AG04449 (cell line): ENCODE results near the gene KCNN3.

Experiments used
- CTCF ChIA-PET: fragments of 350-600 bp; formaldehyde crosslinking; extraction: SDS; loops from one replicate; lab custom pipeline; 2021; ENCODE audit warnings: antibody characterized with exemption; lab: Yijun Ruan, JAX
- POLR2A ChIA-PET: fragments of 400-600, 350-600 bp; formaldehyde crosslinking; extraction: SDS; loops from one replicate; lab custom pipeline; 2020; ENCODE audit warnings: antibody characterized with exemption, inconsistent platforms; lab: Yijun Ruan, JAX
- DNase-seq: peaks from one replicate; pipeline ENCODE4 v3.0.0-alpha.2; 2010; ENCODE audit warnings: low read depth, low spot score
- H3K4me3 ChIP-seq: 2 replicates; pipeline ENCODE4 v1.5.1; 2011; ENCODE audit warnings: low read depth, mild to moderate bottlenecking, control low read depth, low read length
- TF ChIP-seq, protein P1 (sequence below): IDR thresholded peaks from one replicate; pipeline ENCODE4 v1.5.1; 2011; ENCODE audit warnings: mild to moderate bottlenecking, moderate library complexity, low read length, control low read depth, inconsistent platforms; ENCODE audit not compliant: insufficient read depth; ENCODE audit errors: missing control alignments

The KCNN3 gene

GRCh38 chr1:154716614-154717527 lies 153.2 kb downstream of the KCNN3 start:
- H3K4me3 ChIP-seq: no peak overlapping the region
- TF ChIP-seq, protein P1, sequence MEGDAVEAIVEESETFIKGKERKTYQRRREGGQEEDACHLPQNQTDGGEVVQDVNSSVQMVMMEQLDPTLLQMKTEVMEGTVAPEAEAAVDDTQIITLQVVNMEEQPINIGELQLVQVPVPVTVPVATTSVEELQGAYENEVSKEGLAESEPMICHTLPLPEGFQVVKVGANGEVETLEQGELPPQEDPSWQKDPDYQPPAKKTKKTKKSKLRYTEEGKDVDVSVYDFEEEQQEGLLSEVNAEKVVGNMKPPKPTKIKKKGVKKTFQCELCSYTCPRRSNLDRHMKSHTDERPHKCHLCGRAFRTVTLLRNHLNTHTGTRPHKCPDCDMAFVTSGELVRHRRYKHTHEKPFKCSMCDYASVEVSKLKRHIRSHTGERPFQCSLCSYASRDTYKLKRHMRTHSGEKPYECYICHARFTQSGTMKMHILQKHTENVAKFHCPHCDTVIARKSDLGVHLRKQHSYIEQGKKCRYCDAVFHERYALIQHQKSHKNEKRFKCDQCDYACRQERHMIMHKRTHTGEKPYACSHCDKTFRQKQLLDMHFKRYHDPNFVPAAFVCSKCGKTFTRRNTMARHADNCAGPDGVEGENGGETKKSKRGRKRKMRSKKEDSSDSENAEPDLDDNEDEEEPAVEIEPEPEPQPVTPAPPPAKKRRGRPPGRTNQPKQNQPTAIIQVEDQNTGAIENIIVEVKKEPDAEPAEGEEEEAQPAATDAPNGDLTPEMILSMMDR: no peak
- POLR2A ChIA-PET: no interaction called here
- DNase-seq: no peak
- CTCF ChIA-PET: interaction anchor here (1.0 to 1.2 kb wide), 2 partner anchors 161 to 227 kb away, joined by 3 to 4 read pairs; no protein-coding TSS in a partner anchor

- CTCF ChIA-PET: interaction anchor here (1.0 kb wide), 1 partner anchor 228 kb away, joined by 3 read pairs; no protein-coding TSS in a partner anchor
Observed at GRCh38 chr1:154716011-154716410, 154.1 kb downstream of the KCNN3 start.

GRCh38 chr1:154715385-154715784 lies 154.7 kb downstream of the KCNN3 start:
- CTCF ChIA-PET: interaction anchor here (1.0 to 1.2 kb wide), 2 partner anchors 90 to 228 kb away, joined by 3 read pairs; no protein-coding TSS in a partner anchor
- TF ChIP-seq, protein P1: no peak
- no peak for DNase-seq
- POLR2A ChIA-PET: no interaction called here
- no peak overlapping the region for H3K4me3 ChIP-seq

More at GRCh38 chr1:154716011-154716410, 154.1 kb downstream of the KCNN3 start:
- no peak overlapping the region for H3K4me3 ChIP-seq
- TF ChIP-seq, protein P1: no peak
- POLR2A ChIA-PET: no interaction called here
- DNase-seq: no peak

DNA sequence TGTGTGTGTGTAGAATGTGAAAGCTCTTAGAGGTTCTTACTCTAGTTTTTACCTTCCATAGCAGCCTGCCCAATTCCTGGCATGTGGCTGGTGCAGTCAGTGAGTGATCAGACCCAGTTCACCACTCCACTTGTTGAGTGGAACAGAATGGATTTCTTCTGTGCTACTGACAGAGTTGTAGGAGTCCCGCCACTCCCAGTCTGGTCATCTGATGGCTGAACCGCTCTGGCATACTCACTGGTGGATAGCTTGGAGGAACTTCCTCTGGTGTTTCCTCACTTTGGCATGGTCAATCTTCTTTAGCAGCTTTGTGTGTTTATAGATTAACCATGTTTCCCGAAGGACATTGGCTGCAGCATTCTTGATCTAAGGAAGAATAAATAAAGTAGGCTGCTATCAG lies 155.4 kb downstream of the KCNN3 start:
- CTCF ChIA-PET: interaction anchor here (1.2 kb wide), 1 partner anchor 90 kb away, joined by 3 read pairs; no protein-coding TSS in a partner anchor
- POLR2A ChIA-PET: no interaction called here
- TF ChIP-seq, protein P1: no peak
- H3K4me3 ChIP-seq: no peak overlapping the region
- DNase-seq: no peak

GRCh38 chr1:154714052-154714623 lies 155.9 kb downstream of the KCNN3 start:
- TF ChIP-seq, protein P1: no peak
- H3K4me3 ChIP-seq: no peak overlapping the region
- CTCF ChIA-PET: interaction anchor here (1.2 kb wide), 1 partner anchor 91 kb away, joined by 3 read pairs; no protein-coding TSS in a partner anchor
- POLR2A ChIA-PET: no interaction called here
- no peak for DNase-seq

- H3K4me3 ChIP-seq: no peak overlapping the region
- TF ChIP-seq, protein P1: no peak
- ChIA-PET CTCF (no interaction called here), POLR2A (no interaction called here)
- DNase-seq: no peak
Observed at GRCh38 chr1:154713005-154713404, 157.1 kb downstream of the KCNN3 start.
